Astrocyte (in vitro differentiated cells and primary cell): ENCODE measurements around the gene SLC24A4.

Experiments
- CTCF ChIP-seq: IDR thresholded peaks from 2 replicates; pipeline ENCODE4 v1.5.1; 2011; ENCODE audit warnings: low read depth, mild to moderate bottlenecking, inconsistent platforms, low read length, moderate library complexity; ENCODE audit not compliant: insufficient read depth
- EZH2 ChIP-seq: IDR thresholded peaks from 2 replicates; pipeline ENCODE4 v1.6.1; 2012; ENCODE audit warnings: mild to moderate bottlenecking, low read length, inconsistent platforms; ENCODE audit not compliant: insufficient read depth

GRCh38 chr14:92437309-92437708 lies 114.3 kb downstream of the SLC24A4 start:
- TF ChIP-seq CTCF (no peak), EZH2 (no peak)
